GM06990 (cell line): ENCODE results near the gene FER.

Experiments used
- DNase-seq: peaks from one replicate; pipeline ENCODE4 v3.0.0-alpha.2; 2011; ENCODE audit not compliant: insufficient read length; ENCODE audit errors: extremely low read depth
- H3K27me3 ChIP-seq: replicated peaks from 2 replicates; pipeline ENCODE4 v1.6.0; 2011; ENCODE audit warnings: low read length; ENCODE audit not compliant: control insufficient read depth, insufficient read depth
- H3K36me3 ChIP-seq: 2 replicates; pipeline ENCODE4 v1.5.1; 2011; ENCODE audit warnings: low read length; ENCODE audit not compliant: control insufficient read depth, insufficient read depth
- H3K4me3 ChIP-seq: replicated peaks from 2 replicates; pipeline ENCODE4 v1.5.1; 2011; ENCODE audit warnings: low read depth, mild to moderate bottlenecking, control low read depth, low read length
- TF ChIP-seq, protein P1 (sequence below): IDR thresholded peaks from 2 replicates; pipeline ENCODE4 v1.5.1; 2011; ENCODE audit warnings: low read length, control low read depth, mild to moderate bottlenecking, inconsistent platforms; ENCODE audit not compliant: insufficient read depth, poor library complexity, severe bottlenecking

FER gene

GRCh38 chr5:108711898-108712297 lies 35.8 kb upstream of the FER start:
- Histone ChIP-seq H3K27me3 (no peaks in the 10 kb centered on the region), H3K4me3 (no peak overlapping the region), H3K36me3 (no peaks in the 10 kb centered on the region)
- TF ChIP-seq, protein P1, sequence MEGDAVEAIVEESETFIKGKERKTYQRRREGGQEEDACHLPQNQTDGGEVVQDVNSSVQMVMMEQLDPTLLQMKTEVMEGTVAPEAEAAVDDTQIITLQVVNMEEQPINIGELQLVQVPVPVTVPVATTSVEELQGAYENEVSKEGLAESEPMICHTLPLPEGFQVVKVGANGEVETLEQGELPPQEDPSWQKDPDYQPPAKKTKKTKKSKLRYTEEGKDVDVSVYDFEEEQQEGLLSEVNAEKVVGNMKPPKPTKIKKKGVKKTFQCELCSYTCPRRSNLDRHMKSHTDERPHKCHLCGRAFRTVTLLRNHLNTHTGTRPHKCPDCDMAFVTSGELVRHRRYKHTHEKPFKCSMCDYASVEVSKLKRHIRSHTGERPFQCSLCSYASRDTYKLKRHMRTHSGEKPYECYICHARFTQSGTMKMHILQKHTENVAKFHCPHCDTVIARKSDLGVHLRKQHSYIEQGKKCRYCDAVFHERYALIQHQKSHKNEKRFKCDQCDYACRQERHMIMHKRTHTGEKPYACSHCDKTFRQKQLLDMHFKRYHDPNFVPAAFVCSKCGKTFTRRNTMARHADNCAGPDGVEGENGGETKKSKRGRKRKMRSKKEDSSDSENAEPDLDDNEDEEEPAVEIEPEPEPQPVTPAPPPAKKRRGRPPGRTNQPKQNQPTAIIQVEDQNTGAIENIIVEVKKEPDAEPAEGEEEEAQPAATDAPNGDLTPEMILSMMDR, result no peak
- no peak for DNase-seq

DNA sequence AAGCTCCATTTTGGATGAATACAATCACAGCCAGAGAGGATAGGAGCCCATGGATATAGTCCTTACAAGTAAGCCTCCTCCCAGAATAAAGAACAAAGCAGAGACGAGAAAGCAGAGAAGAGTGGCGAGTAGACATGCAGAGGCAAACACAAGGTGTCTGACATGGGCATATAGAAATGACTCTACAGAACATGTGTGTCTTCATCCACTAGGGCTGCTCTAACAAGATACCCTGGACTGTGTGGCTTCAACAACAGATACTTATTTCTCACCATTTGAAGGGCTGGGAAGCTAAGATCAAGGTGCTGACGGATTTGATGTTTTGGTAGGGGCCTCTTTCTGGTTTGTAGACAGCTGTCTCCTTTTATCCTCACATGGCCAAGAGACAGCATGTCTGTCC lies 32.3 kb upstream of the FER start:
- Histone ChIP-seq H3K4me3 (no peak overlapping the region), H3K36me3 (no peaks in the 10 kb centered on the region), H3K27me3 (no peaks in the 10 kb centered on the region)
- TF ChIP-seq, protein P1, result no peak
- no peak for DNase-seq

DNA sequence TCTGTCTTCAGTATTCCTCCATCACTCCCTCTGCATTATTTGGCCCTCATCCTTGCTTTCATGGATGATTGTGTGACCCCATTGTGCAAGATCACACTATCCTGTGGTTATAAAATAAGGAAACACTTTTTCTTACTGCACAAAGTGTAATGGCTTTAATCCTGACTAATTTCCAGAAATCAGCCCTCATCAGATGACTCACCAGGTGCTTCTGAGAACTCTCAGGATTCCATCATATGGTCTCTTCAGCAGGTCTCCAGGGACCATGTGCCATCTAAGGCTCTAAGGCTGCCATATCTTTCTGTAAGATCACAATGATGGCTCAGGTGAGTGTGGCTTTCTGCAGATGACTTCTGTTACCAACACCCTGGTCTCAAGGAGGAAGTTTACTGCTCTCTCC lies 27.3 kb upstream of the FER start:
- H3K36me3 ChIP-seq, result no peaks in the 10 kb centered on the region
- H3K4me3 ChIP-seq, result no peak overlapping the region
- DNase-seq, result peak; percentile 59
- TF ChIP-seq, protein P1, result no peak
- H3K27me3 ChIP-seq, result no peaks in the 10 kb centered on the region

DNA sequence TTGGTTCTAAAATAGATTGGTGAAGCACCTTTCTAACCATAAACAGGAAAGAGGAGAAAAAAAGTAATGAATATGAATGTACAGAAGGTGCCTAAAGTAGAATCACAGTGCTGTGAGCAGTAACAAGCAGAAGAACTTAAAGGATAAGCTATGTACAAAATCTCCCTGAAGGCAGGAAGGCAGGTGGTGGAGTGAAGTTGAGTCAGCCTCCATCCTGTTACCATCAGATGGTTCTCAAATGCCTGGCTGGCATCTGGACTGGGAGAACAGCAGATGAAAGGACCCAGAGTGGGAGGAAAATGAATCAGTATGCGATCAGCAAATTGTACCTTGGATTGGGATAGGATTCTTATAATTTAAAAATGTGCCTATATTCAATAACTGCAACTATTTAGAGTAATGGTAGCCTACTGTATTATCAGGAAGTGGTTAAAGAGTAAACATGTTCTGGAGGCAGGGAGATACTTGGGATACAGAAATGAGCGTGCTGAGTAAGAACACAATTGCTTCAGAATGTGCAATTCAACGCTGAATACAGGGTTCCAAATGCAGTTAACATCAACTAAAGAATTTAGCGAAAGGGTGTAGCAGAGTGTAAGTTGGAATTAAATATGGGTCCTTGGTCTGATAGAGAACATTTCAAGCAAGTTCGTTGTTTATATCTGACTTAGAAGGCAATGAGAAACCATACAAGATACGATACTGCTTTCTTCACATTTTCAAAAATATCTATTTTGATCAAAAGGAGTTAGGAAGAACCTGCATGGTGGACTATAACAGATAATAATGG lies 21.1 kb upstream of the FER start:
- Histone ChIP-seq H3K4me3 (no peak overlapping the region), H3K36me3 (no peaks in the 10 kb centered on the region), H3K27me3 (no peaks in the 10 kb centered on the region)
- no peak for DNase-seq
- TF ChIP-seq, protein P1, result no peak

DNA sequence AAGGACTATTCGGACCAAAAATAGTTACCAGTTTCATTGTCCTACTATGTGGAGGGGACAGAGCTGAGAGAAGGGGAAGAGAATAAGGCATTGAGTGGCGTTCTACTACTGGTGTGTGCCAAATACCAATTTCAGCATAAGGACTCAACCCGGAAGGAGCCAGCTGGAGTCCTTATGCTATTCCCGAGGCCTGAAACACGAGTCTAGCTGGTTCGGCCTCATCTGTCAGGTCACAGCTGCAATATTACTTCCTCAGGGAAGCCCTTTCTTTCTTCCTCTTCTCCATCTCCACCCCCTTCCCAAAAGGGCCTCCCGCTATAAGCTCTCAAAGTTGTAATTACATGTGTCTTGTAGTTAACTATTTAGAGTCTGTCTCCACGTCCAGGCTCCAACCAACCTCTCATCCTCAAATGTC lies 20.5 kb upstream of the FER start:
- Histone ChIP-seq H3K4me3 (peak overlapping the region; percentile 85), H3K36me3 (no peaks in the 10 kb centered on the region), H3K27me3 (no peaks in the 10 kb centered on the region)
- DNase-seq, result no peak
- TF ChIP-seq, protein P1, result no peak
